H1 (cell line): ENCODE data around the gene L3MBTL1. TPM values are rescaled to one million over a fixed set of nuclear protein-coding genes. Genes with fewer than 3 reads are reported as not detected.

Experiments used
- CBX8 ChIP-seq: fragments of 300-800, 300-1000 bp; sonication (generic); IDR thresholded peaks from 2 replicates; pipeline ENCODE4 v1.7.1; 2016; ENCODE audit warnings: low read depth, low read length, borderline replicate concordance
- CHD7 ChIP-seq: fragments of 300-600 bp; sonication (generic); IDR thresholded peaks from 2 replicates; pipeline ENCODE4 v1.7.1; 2012; ENCODE audit warnings: low read length, moderate library complexity, mild to moderate bottlenecking, inconsistent platforms; ENCODE audit not compliant: insufficient replicate concordance
- SUZ12 ChIP-seq: fragments of 200-600 bp; sonication (generic); IDR thresholded peaks from 2 replicates; pipeline ENCODE4 v1.6.1; 2012; ENCODE audit warnings: mild to moderate bottlenecking, inconsistent platforms, low read length, moderate library complexity, mixed read lengths
- TBP ChIP-seq: IDR thresholded peaks from 2 replicates; pipeline ENCODE4 v1.6.1; 2011; ENCODE audit warnings: low read depth, low read length, improper control_type of control experiment
- ZNF274 ChIP-seq: IDR thresholded peaks from 2 replicates; pipeline ENCODE4 v1.7.0; 2012; ENCODE audit warnings: low read length, borderline replicate concordance; ENCODE audit errors: extremely low read depth
- polyA plus RNA-seq, 7 experiments: library from polyadenylated mRNA; depleted of rRNA in 3 of 7; stranded (reverse) in 5 of 7; unstranded in 2 of 7; fragments of >200 nt in 5 of 7; fragments of 200-250 nt in 2 of 7; gene quantifications; 1 replicate in 5 of 7; 2 replicates in 1 of 7; 4 replicates in 1 of 7; pipeline versions ENCODE4 v1.2.1 to v1.2.3, GENCODE V29; 2011 to 2013; ENCODE audit warnings: missing spikeins in 2 of 7, mixed read lengths in 2 of 7
- total RNA-seq: library from RNA; stranded (reverse); fragmentation: NEBNext Ultra II Directional; extraction: Animal tissue kit (Norgen Biotek cat#: 25700); gene quantifications from 2 replicates; pipeline ENCODE4 v1.2.1, GENCODE V29; 2021

Gene L3MBTL1
- total and polyA plus RNA-seq, 2 of the 8 experiments (the other 6 are each of a cell fraction or from before 2014, with no cell fraction given), result 11.9 to 17.0 TPM

- TF ChIP-seq CHD7 (no peak), SUZ12 (no peak), CBX8 (no peak), ZNF274 (no peak), TBP (no peak)
Measured at GRCh38 chr20:43571771-43572170, 64.3 kb downstream of the L3MBTL1 start (continued).
